SU-DHL-6 (cell line): Measurements from ENCODE around the gene CIRBP.

Source experiments
- EZH2phosphoT487 ChIP-seq: fragments of 200-600 bp; sonication (generic), shearing (Covaris generic); conservative IDR thresholded peaks from 2 replicates; pipeline ENCODE4 v1.6.1; 2018; ENCODE audit warnings: mild to moderate bottlenecking, antibody characterized with exemption, low read length, moderate library complexity, mixed read lengths
- TF ChIP-seq, protein P1 (sequence below): fragments of 200-600 bp; sonication (generic); IDR thresholded peaks from one replicate; pipeline ENCODE4 v1.5.1; 2017; ENCODE audit warnings: antibody characterized with exemption, mild to moderate bottlenecking, low read length, moderate library complexity; ENCODE audit not compliant: insufficient read depth, poor library complexity, severe bottlenecking

GRCh38 chr19:1275260-1275975 lies 6.3 kb downstream of the CIRBP start, which contains the start of gene FAM174C:
- TF ChIP-seq, protein P1, sequence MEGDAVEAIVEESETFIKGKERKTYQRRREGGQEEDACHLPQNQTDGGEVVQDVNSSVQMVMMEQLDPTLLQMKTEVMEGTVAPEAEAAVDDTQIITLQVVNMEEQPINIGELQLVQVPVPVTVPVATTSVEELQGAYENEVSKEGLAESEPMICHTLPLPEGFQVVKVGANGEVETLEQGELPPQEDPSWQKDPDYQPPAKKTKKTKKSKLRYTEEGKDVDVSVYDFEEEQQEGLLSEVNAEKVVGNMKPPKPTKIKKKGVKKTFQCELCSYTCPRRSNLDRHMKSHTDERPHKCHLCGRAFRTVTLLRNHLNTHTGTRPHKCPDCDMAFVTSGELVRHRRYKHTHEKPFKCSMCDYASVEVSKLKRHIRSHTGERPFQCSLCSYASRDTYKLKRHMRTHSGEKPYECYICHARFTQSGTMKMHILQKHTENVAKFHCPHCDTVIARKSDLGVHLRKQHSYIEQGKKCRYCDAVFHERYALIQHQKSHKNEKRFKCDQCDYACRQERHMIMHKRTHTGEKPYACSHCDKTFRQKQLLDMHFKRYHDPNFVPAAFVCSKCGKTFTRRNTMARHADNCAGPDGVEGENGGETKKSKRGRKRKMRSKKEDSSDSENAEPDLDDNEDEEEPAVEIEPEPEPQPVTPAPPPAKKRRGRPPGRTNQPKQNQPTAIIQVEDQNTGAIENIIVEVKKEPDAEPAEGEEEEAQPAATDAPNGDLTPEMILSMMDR: no peak
- TF ChIP-seq EZH2phosphoT487: no peak
